Left lung (tissue), 10 donors: Measurements from ENCODE around the gene KRT35. TPM values are rescaled to one million over a fixed set of nuclear protein-coding genes. Genes with fewer than 3 reads are reported as not detected.

Source experiments
- ATAC-seq: fragments of 200-7000 bp; cut with Tn5 transposase; one replicate; pipeline ENCODE4 v1.9.1; 2020; ENCODE audit warnings: moderate library complexity
- DNase-seq, 4 donors: peaks; one replicate each; pipeline ENCODE4 v3.0.0-alpha.2; 2013 to 2020
- H3K27ac ChIP-seq, 2 donors: fragments of 200-600 bp; sonication (generic) in 1 of 2; one replicate each; pipeline versions ENCODE4 v1.5.0 to v1.8.0; 2020 to 2021
- H3K27me3 ChIP-seq, 2 donors: fragments of 200-600 bp; sonication (generic) in 1 of 2; one replicate each; pipeline versions ENCODE4 v1.5.0 to v1.8.0; 2020 to 2021
- H3K36me3 ChIP-seq, 2 donors: fragments of 200-600 bp; sonication (generic) in 1 of 2; one replicate each; pipeline versions ENCODE4 v1.5.0 to v1.8.0; 2020 to 2021
- H3K4me1 ChIP-seq, 2 donors: fragments of 200-600 bp; one replicate each; pipeline ENCODE4 v1.8.0; 2021
- H3K4me3 ChIP-seq, 2 donors: fragments of 200-600 bp; sonication (generic) in 1 of 2; one replicate each; pipeline versions ENCODE4 v1.5.0 to v1.8.0; 2020 to 2021; ENCODE audit warnings: mild to moderate bottlenecking in 1 of 2
- H3K9me3 ChIP-seq, 2 donors: fragments of 200-600 bp; sonication (generic) in 1 of 2; one replicate each; pipeline versions ENCODE4 v1.5.0 to v1.8.0; 2020 to 2021
- intact Hi-C, 2 donors: fragments of 100-400 bp; cut with DNase I; formaldehyde crosslinking; loops; one replicate each; pipeline versions ENCODE4 v1.11.2 to v1.14.2; 2022
- polyA plus RNA-seq, 6 donors: library from polyadenylated mRNA; unstranded; fragments of 120-200 nt; gene quantifications; one replicate each; pipeline ENCODE4 v1.2.1, GENCODE V29; 2013; ENCODE audit not compliant: insufficient read length in 6 of 6
- total RNA-seq, 2 donors: library from RNA; stranded (reverse); fragmentation: NEBNext Ultra II Directional; extraction: Animal tissue kit (Norgen Biotek cat#: 25700); gene quantifications; one replicate each; pipeline ENCODE4 v1.2.1, GENCODE V29; 2021
- TF ChIP-seq, protein P1 (sequence below), 2 donors: fragments of 200-600 bp; sonication (generic) in 1 of 2; IDR thresholded peaks; one replicate each; pipeline versions ENCODE4 v1.5.0 to v1.8.0; 2021; ENCODE audit warnings: antibody characterized with exemption in 2 of 2
- donor health status: DM: no; HTN: yes; CAD: no.
- donor health status: DM: no; HTN: no; CAD: no.

Gene KRT35
- total and polyA plus RNA-seq, 8 donors, result not detected

- ATAC-seq, result peak; percentile 75
- Histone ChIP-seq H3K27ac (peak overlapping the region in 1 of 2 donors; percentile 23), H3K36me3 (no peaks in the 10 kb centered on the region), H3K9me3 (no peaks in the 10 kb centered on the region), H3K27me3 (peaks cover 0 to 5% of the 10 kb centered on the region in 2 donors), H3K4me1 (no peaks in the 10 kb centered on the region), H3K4me3 (no peak overlapping the region)
- TF ChIP-seq, protein P1, sequence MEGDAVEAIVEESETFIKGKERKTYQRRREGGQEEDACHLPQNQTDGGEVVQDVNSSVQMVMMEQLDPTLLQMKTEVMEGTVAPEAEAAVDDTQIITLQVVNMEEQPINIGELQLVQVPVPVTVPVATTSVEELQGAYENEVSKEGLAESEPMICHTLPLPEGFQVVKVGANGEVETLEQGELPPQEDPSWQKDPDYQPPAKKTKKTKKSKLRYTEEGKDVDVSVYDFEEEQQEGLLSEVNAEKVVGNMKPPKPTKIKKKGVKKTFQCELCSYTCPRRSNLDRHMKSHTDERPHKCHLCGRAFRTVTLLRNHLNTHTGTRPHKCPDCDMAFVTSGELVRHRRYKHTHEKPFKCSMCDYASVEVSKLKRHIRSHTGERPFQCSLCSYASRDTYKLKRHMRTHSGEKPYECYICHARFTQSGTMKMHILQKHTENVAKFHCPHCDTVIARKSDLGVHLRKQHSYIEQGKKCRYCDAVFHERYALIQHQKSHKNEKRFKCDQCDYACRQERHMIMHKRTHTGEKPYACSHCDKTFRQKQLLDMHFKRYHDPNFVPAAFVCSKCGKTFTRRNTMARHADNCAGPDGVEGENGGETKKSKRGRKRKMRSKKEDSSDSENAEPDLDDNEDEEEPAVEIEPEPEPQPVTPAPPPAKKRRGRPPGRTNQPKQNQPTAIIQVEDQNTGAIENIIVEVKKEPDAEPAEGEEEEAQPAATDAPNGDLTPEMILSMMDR (IDR thresholded peaks at IDR 0.05), result no peak
- intact Hi-C loops, result no loop called here
- peak in 1 of 4 donors; percentile 37 for DNase-seq
Observed at GRCh38 chr17:41505809-41506767, 25.1 kb upstream of the KRT35 start.

DNA sequence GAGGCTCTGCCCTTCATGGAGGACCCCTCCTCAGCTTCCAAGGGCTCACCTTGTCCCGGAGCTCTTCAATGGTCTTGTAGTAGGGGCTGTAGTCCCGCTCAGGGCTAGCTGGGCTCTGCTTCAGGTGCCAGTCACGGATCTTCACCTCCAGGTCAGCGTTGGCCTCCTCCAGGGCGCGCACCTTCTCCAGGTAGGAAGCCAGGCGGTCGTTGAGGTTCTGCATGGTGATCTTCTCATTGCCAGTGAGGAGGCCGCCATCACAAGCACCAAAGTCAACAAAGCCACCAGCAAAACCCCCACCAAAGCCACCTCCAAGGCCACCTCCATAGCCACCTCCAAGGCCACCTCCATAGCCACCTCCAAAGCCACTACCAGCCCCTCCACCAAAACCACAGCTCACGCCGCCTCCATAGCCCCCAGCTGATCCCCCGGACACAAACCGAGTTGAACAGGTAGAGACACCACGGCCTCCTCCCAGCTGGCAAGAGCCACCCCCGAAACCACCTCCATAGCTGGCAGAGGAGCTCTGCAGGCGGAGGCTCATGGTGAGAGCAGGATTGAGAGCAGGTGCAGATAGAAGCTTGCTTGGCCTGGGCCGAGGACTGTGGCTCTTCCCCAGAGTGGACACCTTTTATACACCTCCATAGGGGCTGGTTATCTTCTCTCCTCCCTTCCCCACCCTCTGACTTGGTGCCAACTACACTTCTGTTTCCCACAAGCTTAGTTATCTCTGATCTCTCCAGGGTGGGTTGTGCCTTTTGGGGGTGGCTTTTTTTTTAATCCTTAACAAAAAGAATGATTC is 24.3 kb upstream of the KRT35 start, which contains the start of gene KRT13:
Gene KRT13 (minus strand): TSS at position 606 of the 802 bp plus-strand sequence. CDS start 62 bp downstream, at position 544.
- H3K4me1 ChIP-seq, result peaks cover 0 to 6% of the 10 kb centered on the region in 2 donors
- peak; percentile 4 for ATAC-seq
- no peaks in the 10 kb centered on the region for H3K36me3 ChIP-seq
- TF ChIP-seq, protein P1 (IDR thresholded peaks at IDR 0.05), result no peak
- intact Hi-C loops, result no loop called here
- DNase-seq, result peak in 1 of 4 donors; percentile 68
- H3K27ac ChIP-seq, result peak within 1 kb of the TSS in 1 of 2 donors; percentile 23
- H3K4me3 ChIP-seq, result no peak within 1 kb of the TSS
- H3K27me3 ChIP-seq, result peaks cover 0 to 5% of the 10 kb centered on the region in 2 donors
- H3K9me3 ChIP-seq, result no peaks in the 10 kb centered on the region

GRCh38 chr17:41504246-41504977 is 23.5 kb upstream of the KRT35 start:
- TF ChIP-seq, protein P1 (IDR thresholded peaks at IDR 0.05), result no peak
- intact Hi-C loops, result no loop called here
- ATAC-seq, result no peak
- peaks cover 0 to 7% of the 10 kb centered on the region in 2 donors for H3K27me3 ChIP-seq
- no peak overlapping the region for H3K27ac ChIP-seq
- DNase-seq, result no peak
- H3K9me3 ChIP-seq, result no peaks in the 10 kb centered on the region
- H3K36me3 ChIP-seq, result no peaks in the 10 kb centered on the region
- no peak overlapping the region for H3K4me3 ChIP-seq
- H3K4me1 ChIP-seq, result peaks cover 0 to 14% of the 10 kb centered on the region in 2 donors

DNA sequence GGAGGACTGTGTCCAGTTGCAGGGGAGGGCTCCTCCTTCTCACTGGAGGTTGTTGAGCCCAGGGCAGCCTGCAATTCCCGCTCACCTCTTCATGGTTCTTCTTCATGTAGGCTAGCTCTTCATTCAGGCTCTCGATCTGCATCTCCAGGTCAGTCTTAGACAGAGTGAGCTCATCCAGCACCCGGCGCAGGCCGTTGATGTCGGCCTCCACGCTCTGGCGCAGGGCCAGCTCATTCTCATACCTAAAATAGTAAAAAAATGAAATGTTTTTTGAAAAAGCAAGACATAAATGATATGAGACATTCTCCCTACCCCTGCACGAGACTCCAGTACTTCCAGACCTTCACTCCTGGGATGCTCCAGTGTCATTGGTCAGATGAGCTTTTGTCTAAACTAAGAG is 22.3 kb upstream of the KRT35 start:
- peaks cover 0 to 23% of the 10 kb centered on the region in 2 donors for H3K4me1 ChIP-seq
- no peak overlapping the region for H3K27ac ChIP-seq
- no peak overlapping the region for H3K4me3 ChIP-seq
- no peaks in the 10 kb centered on the region for H3K36me3 ChIP-seq
- ATAC-seq (no peak), DNase-seq (peak in 1 of 4 donors; percentile 47)
- H3K27me3 ChIP-seq, result peaks cover 0 to 7% of the 10 kb centered on the region in 2 donors
- intact Hi-C loops, result no loop called here
- no peaks in the 10 kb centered on the region for H3K9me3 ChIP-seq
- TF ChIP-seq, protein P1 (IDR thresholded peaks at IDR 0.05), result no peak
